GM21381 (cell line): ENCODE results near the gene SCO2.

Experiments
- ATAC-seq: cut with Tn5 transposase; IDR thresholded peaks from one replicate; pipeline ENCODE4 v1.9.1; 2021; ENCODE audit warnings: mild to moderate bottlenecking, moderate library complexity; ENCODE audit not compliant: unreplicated experiment

Gene SCO2

GRCh38 chr22:50503475-50504145 lies 21.8 kb downstream of the SCO2 start:
- ATAC-seq, result no peak

- no peak for ATAC-seq
These were observed 22.5 kb downstream of the SCO2 start for GRCh38 chr22:50502628-50503474.

GRCh38 chr22:50502096-50502495 lies 23.3 kb downstream of the SCO2 start:
- no peak for ATAC-seq

- ATAC-seq, result no peak
These were observed 24.9 kb downstream of the SCO2 start for GRCh38 chr22:50500452-50500851.

- ATAC-seq, result no peak
These were observed 27.0 kb downstream of the SCO2 start for GRCh38 chr22:50498322-50498890.

- no peak for ATAC-seq
These were observed 28.3 kb downstream of the SCO2 start for GRCh38 chr22:50497093-50497492.

- ATAC-seq, result no peak
These were observed 34.7 kb downstream of the SCO2 start for GRCh38 chr22:50490531-50491308.

GRCh38 chr22:50489363-50490243 lies 35.8 kb downstream of the SCO2 start:
- no peak for ATAC-seq

GRCh38 chr22:50488886-50489285 lies 36.5 kb downstream of the SCO2 start:
- ATAC-seq, result no peak

GRCh38 chr22:50488006-50488677 lies 37.3 kb downstream of the SCO2 start:
- no peak for ATAC-seq

GRCh38 chr22:50487290-50488005 lies 38.0 kb downstream of the SCO2 start:
- ATAC-seq, result no peak

GRCh38 chr22:50486561-50487289 lies 38.7 kb downstream of the SCO2 start, which contains the start of gene MIOX:
Gene MIOX (plus strand): TSS chr22:50486859. CDS start chr22:50486898, 39 bp downstream.
- ATAC-seq, result no peak

- no peak for ATAC-seq
These were observed 39.9 kb downstream of the SCO2 start for GRCh38 chr22:50485221-50486131.

GRCh38 chr22:50483977-50484853 lies 41.2 kb downstream of the SCO2 start:
- no peak for ATAC-seq

- ATAC-seq, result no peak
These were observed 41.8 kb downstream of the SCO2 start for GRCh38 chr22:50483556-50483955.

- ATAC-seq, result no peak
These were observed 42.3 kb downstream of the SCO2 start for GRCh38 chr22:50483106-50483505.
